ACHN (cell line): ENCODE measurements around the gene PCDHGA12.
A peak's percentile ranks its signal among the peaks of the same experiment; 100 is the strongest.
"Not testable (repeated sequence)": the region's sequence is repeated elsewhere in the genome, so short reads cannot be mapped to it uniquely, and the experiment has no call there.

Experiments used
- DNase-seq: peaks from one replicate; pipeline ENCODE4 v3.0.0-alpha.2; 2015
- in situ Hi-C: cut with HindIII; loops from 2 replicates; pipeline ENCODE4 v1.10.0; 2017; ENCODE audit warnings: low sequenced_read_pairs, low pct_ligation_motif_present, low pct_unique_long_range_greater_than_20kb

PCDHGA12 gene

GRCh38 chr5:141430332-141431113 lies at the start of gene PCDHGA12:
PCDHGA12 (plus strand) TSS chr5:141430507; CDS start chr5:141430760, 253 bp downstream.
- no peak for DNase-seq
- in situ Hi-C loops = no loop called here

GRCh38 chr5:141382469-141383294 lies 47.6 kb upstream of the PCDHGA12 start, which contains the start of gene PCDHGA7:
PCDHGA7 (plus strand) TSS chr5:141382742; CDS start chr5:141382900, 158 bp downstream.
- in situ Hi-C loops = no loop called here

GRCh38 chr5:141383345-141383744 lies 47.0 kb upstream of the PCDHGA12 start:
- in situ Hi-C loops = no loop called here
- DNase-seq = no peak

More at GRCh38 chr5:141382469-141383294, 47.6 kb upstream of the PCDHGA12 start, which contains the start of gene PCDHGA7:
- peak; percentile 60 for DNase-seq

GRCh38 chr5:141384471-141385267 lies 45.6 kb upstream of the PCDHGA12 start:
- DNase-seq = no peak
- in situ Hi-C loops = no loop called here

- in situ Hi-C loops, DNase-seq: not testable (repeated sequence)
These were observed 42.6 kb upstream of the PCDHGA12 start, which contains the start of gene PCDHGB4 for GRCh38 chr5:141387557-141388311. PCDHGB4 (plus strand) TSS chr5:141387698; CDS start chr5:141387885, 187 bp downstream.

- in situ Hi-C loops = no loop called here
- DNase-seq = no peak
These were observed 41.6 kb upstream of the PCDHGA12 start for GRCh38 chr5:141388661-141389060.

- no peak for DNase-seq
- in situ Hi-C loops = no loop called here
These were observed 40.9 kb upstream of the PCDHGA12 start for GRCh38 chr5:141389153-141390042.

- no peak for DNase-seq
- in situ Hi-C loops = no loop called here
These were observed 37.7 kb upstream of the PCDHGA12 start, which contains the start of gene PCDHGA8 for GRCh38 chr5:141392429-141393198. PCDHGA8 (plus strand) TSS chr5:141392633; CDS start chr5:141392814, 181 bp downstream.

- no peak for DNase-seq
- in situ Hi-C loops = no loop called here
These were observed 37.0 kb upstream of the PCDHGA12 start for GRCh38 chr5:141393267-141393666.

GRCh38 chr5:141394401-141395187 lies 35.7 kb upstream of the PCDHGA12 start:
- in situ Hi-C loops, DNase-seq: not testable (repeated sequence)

- DNase-seq = not testable (repeated sequence)
These were observed 32.4 kb upstream of the PCDHGA12 start, which contains the start of gene PCDHGB5 for GRCh38 chr5:141397756-141398551. PCDHGB5 (plus strand) TSS chr5:141397947; CDS start chr5:141398128, 181 bp downstream.

GRCh38 chr5:141398608-141399007 lies 31.7 kb upstream of the PCDHGA12 start:
- no peak for DNase-seq
- in situ Hi-C loops = no loop called here

More at GRCh38 chr5:141397756-141398551, 32.4 kb upstream of the PCDHGA12 start, which contains the start of gene PCDHGB5:
- in situ Hi-C loops = not testable (repeated sequence)

- DNase-seq = no peak
- in situ Hi-C loops = no loop called here
These were observed 30.6 kb upstream of the PCDHGA12 start for GRCh38 chr5:141399555-141400258.
